GM10248 (cell line): Measurements from ENCODE around the gene CFTR.

Source experiments
- CTCF ChIA-PET: fragments of 300-600 bp; sonication (Branson Sonifier 250); formaldehyde crosslinking; extraction: SDS; loops from one replicate; lab custom pipeline; 2021; ENCODE audit warnings: antibody characterized with exemption; lab: Yijun Ruan, JAX
- POLR2A ChIA-PET: fragments of 350-650 bp; sonication (Branson Sonifier 250); formaldehyde crosslinking; extraction: SDS; loops from one replicate; lab custom pipeline; 2020; ENCODE audit warnings: antibody characterized with exemption; lab: Yijun Ruan, JAX
- DNase-seq: peaks from one replicate; pipeline ENCODE4 v3.0.0; 2012; ENCODE audit errors: extremely low spot score
- TF ChIP-seq, protein P1 (sequence below): IDR thresholded peaks from 2 replicates; pipeline ENCODE4 v1.5.1; 2012; ENCODE audit warnings: mild to moderate bottlenecking, low read depth; ENCODE audit errors: extremely low read depth, missing control alignments, control extremely low read depth

CFTR gene

GRCh38 chr7:117675497-117676435 is 195.9 kb downstream of the CFTR start:
- CTCF ChIA-PET, result interaction anchor here (0.7 to 2.5 kb wide), 5 partner anchors 8 to 276 kb away, joined by 3 to 8 read pairs (median 3); no protein-coding TSS in a partner anchor
- POLR2A ChIA-PET, result no interaction called here
- DNase-seq, result no peak

DNA sequence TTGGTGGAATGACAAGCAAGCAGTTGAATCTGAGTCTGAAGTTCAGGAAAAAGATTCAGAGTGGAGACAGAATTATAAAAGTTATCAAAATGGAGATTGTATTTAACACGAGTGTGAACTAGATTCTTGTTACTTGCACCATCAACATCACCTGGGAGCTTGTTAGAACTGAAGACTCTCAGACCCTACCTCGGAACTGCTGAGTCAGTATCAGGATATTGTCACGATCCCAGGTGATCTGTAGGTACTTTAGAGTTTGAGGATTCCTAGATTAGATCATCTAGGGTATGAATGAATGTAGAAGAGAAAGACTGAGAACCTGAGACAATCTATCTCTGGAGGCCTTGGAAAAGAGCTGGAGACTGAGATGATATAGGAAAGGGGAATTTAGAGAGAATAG is 199.3 kb downstream of the CFTR start:
- POLR2A ChIA-PET, result no interaction called here
- CTCF ChIA-PET, result no interaction called here
- TF ChIP-seq, protein P1, sequence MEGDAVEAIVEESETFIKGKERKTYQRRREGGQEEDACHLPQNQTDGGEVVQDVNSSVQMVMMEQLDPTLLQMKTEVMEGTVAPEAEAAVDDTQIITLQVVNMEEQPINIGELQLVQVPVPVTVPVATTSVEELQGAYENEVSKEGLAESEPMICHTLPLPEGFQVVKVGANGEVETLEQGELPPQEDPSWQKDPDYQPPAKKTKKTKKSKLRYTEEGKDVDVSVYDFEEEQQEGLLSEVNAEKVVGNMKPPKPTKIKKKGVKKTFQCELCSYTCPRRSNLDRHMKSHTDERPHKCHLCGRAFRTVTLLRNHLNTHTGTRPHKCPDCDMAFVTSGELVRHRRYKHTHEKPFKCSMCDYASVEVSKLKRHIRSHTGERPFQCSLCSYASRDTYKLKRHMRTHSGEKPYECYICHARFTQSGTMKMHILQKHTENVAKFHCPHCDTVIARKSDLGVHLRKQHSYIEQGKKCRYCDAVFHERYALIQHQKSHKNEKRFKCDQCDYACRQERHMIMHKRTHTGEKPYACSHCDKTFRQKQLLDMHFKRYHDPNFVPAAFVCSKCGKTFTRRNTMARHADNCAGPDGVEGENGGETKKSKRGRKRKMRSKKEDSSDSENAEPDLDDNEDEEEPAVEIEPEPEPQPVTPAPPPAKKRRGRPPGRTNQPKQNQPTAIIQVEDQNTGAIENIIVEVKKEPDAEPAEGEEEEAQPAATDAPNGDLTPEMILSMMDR, result no peak
- no peak for DNase-seq

More at GRCh38 chr7:117675497-117676435, 195.9 kb downstream of the CFTR start:
- TF ChIP-seq, protein P1, result no peak

- CTCF ChIA-PET, result interaction anchor here (1.3 to 1.7 kb wide), 2 partner anchors 8 to 9 kb away, joined by 4 read pairs; no protein-coding TSS in a partner anchor
- TF ChIP-seq, protein P1, result no peak
- POLR2A ChIA-PET, result no interaction called here
- DNase-seq, result no peak
Observed at GRCh38 chr7:117682681-117683385, 203.0 kb downstream of the CFTR start.

- DNase-seq, result no peak
- TF ChIP-seq, protein P1, result no peak
- ChIA-PET CTCF (interaction anchor here (1.7 kb wide), 1 partner anchor 9 kb away, joined by 4 read pairs; no protein-coding TSS in a partner anchor), POLR2A (no interaction called here)
Observed at GRCh38 chr7:117683430-117684175, 203.8 kb downstream of the CFTR start.

- TF ChIP-seq, protein P1, result no peak
- CTCF ChIA-PET, result interaction anchor here (1.3 to 1.5 kb wide), 2 partner anchors 11 to 307 kb away, joined by 3 to 4 read pairs; no protein-coding TSS in a partner anchor
- POLR2A ChIA-PET, result interaction anchor here (0.6 kb wide), 1 partner anchor 84 kb away, joined by 3 read pairs; no protein-coding TSS in a partner anchor
- DNase-seq, result no peak
Observed at GRCh38 chr7:117685795-117686194, 206.0 kb downstream of the CFTR start.
